ENCODE data around the gene TSPAN4.

GRCh38 chr11:890794-891540 lies 48.3 kb downstream of the TSPAN4 start:
- no peak for TF ChIP-seq POLR2A (IDR thresholded peaks at IDR 0.05)
- TF ChIP-seq, protein P1, sequence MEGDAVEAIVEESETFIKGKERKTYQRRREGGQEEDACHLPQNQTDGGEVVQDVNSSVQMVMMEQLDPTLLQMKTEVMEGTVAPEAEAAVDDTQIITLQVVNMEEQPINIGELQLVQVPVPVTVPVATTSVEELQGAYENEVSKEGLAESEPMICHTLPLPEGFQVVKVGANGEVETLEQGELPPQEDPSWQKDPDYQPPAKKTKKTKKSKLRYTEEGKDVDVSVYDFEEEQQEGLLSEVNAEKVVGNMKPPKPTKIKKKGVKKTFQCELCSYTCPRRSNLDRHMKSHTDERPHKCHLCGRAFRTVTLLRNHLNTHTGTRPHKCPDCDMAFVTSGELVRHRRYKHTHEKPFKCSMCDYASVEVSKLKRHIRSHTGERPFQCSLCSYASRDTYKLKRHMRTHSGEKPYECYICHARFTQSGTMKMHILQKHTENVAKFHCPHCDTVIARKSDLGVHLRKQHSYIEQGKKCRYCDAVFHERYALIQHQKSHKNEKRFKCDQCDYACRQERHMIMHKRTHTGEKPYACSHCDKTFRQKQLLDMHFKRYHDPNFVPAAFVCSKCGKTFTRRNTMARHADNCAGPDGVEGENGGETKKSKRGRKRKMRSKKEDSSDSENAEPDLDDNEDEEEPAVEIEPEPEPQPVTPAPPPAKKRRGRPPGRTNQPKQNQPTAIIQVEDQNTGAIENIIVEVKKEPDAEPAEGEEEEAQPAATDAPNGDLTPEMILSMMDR (IDR thresholded peaks at IDR 0.05) = no peak

Measured in lower leg skin (tissue), 3 donors.